Lower leg skin (tissue), 3 donors: ENCODE results near the gene DCAF7.
A peak's percentile ranks its signal among the peaks of the same experiment; 100 is the strongest.

Experiments
- CTCF ChIP-seq, 3 donors: fragments of 450-650 bp; IDR thresholded peaks; one replicate each; pipeline ENCODE4 v1.5.1; 2016; ENCODE audit warnings: antibody characterized with exemption in 3 of 3, mild to moderate bottlenecking in 3 of 3, moderate library complexity in 2 of 3
- POLR2A ChIP-seq, 2 donors: fragments of 450-650 bp; IDR thresholded peaks; one replicate each; pipeline ENCODE4 v1.6.1; 2016 to 2017; ENCODE audit warnings: antibody characterized with exemption in 2 of 2, mild to moderate bottlenecking in 1 of 2, moderate library complexity in 1 of 2

- no peak for TF ChIP-seq CTCF (IDR thresholded peaks at IDR 0.05)
- peak in 1 of 2 donors; percentile 6 for TF ChIP-seq POLR2A (IDR thresholded peaks at IDR 0.05)
Measured at GRCh38 chr17:63621684-63622573, 71.7 kb downstream of the DCAF7 start, which contains the start of gene MAP3K3.
